Naive thymus-derived CD4-positive, alpha-beta T cell (primary cell): ENCODE measurements around the gene PLEKHA5. TPM values are rescaled to one million over a fixed set of nuclear protein-coding genes. Genes with fewer than 3 reads are reported as not detected.
"Not testable (repeated sequence)": the region's sequence is repeated elsewhere in the genome, so short reads cannot be mapped to it uniquely, and the experiment has no call there.

ENCODE experiments used
- ATAC-seq: fragments of 150-1000 bp; cut with Tn5 transposase; 2 replicates; pipeline ENCODE4 v1.10.0; 2021; ENCODE audit warnings: mild to moderate bottlenecking, moderate library complexity
- CTCF ChIA-PET: fragments of 350-600 bp; sonication (Branson Sonifier 250); formaldehyde crosslinking; loops from one replicate; lab custom pipeline; 2021; ENCODE audit warnings: antibody characterized with exemption; lab: Charles Lee
- POLR2A ChIA-PET: fragments of 350-600 bp; sonication (Branson Sonifier 250); formaldehyde crosslinking; loops from one replicate; lab custom pipeline; 2021; ENCODE audit warnings: antibody characterized with exemption, inconsistent platforms; lab: Charles Lee
- DNase-seq, 9 donors: peaks; one replicate each; pipeline versions ENCODE4 v3.0.0 to v3.0.0-alpha.2; 2020 to 2022; ENCODE audit warnings: mixed read lengths in 1 of 9
- H3K27ac ChIP-seq: one replicate; pipeline ENCODE4 v1.7.0; 2013; ENCODE audit warnings: mild to moderate bottlenecking, low read depth, low read length, moderate library complexity
- H3K27me3 ChIP-seq, 2 donors: one replicate each; pipeline ENCODE4 v1.7.0; 2013; ENCODE audit warnings: low read length in 2 of 2, mild to moderate bottlenecking in 2 of 2, moderate library complexity in 2 of 2; ENCODE audit not compliant: control insufficient read depth in 2 of 2, insufficient read depth in 2 of 2
- H3K36me3 ChIP-seq, 3 experiments: 1 replicate in 2 of 3; 2 replicates in 1 of 3; pipeline ENCODE4 v1.7.0; 2013; ENCODE audit warnings: low read length in 3 of 3, mild to moderate bottlenecking in 3 of 3, moderate library complexity in 1 of 3; ENCODE audit not compliant: insufficient read depth in 3 of 3, control insufficient read depth in 2 of 3
- H3K4me1 ChIP-seq, 2 donors: one replicate each; pipeline ENCODE4 v1.7.0; 2013; ENCODE audit warnings: low read length in 2 of 2, mild to moderate bottlenecking in 2 of 2, moderate library complexity in 1 of 2; ENCODE audit not compliant: control insufficient read depth in 2 of 2, insufficient read depth in 2 of 2
- H3K4me3 ChIP-seq: 2 replicates; pipeline ENCODE4 v1.7.0; 2013; ENCODE audit warnings: mild to moderate bottlenecking, low read length
- H3K9me3 ChIP-seq, 3 experiments: 1 replicate in 2 of 3; 2 replicates in 1 of 3; pipeline ENCODE4 v1.7.0; 2013; ENCODE audit warnings: low read length in 3 of 3; ENCODE audit not compliant: control insufficient read depth in 2 of 3
- H3K27ac Mint-ChIP-seq, 9 donors: one replicate each; pipeline ENCODE4 v1.8.0; 2020 to 2022; ENCODE audit warnings: mixed read lengths in 9 of 9, mild to moderate bottlenecking in 8 of 9, moderate library complexity in 5 of 9, inconsistent platforms in 2 of 9
- H3K27me3 Mint-ChIP-seq, 5 donors: one replicate each; pipeline ENCODE4 v1.8.0; 2021 to 2022; ENCODE audit warnings: mixed read lengths in 5 of 5, mild to moderate bottlenecking in 1 of 5
- H3K36me3 Mint-ChIP-seq, 5 donors: one replicate each; pipeline ENCODE4 v1.8.0; 2020 to 2022; ENCODE audit warnings: mixed read lengths in 5 of 5, mild to moderate bottlenecking in 3 of 5, inconsistent platforms in 1 of 5
- H3K4me1 Mint-ChIP-seq, 7 donors: one replicate each; pipeline ENCODE4 v1.8.0; 2020 to 2022; ENCODE audit warnings: mixed read lengths in 7 of 7, mild to moderate bottlenecking in 3 of 7, inconsistent platforms in 1 of 7
- H3K4me3 Mint-ChIP-seq, 10 donors: one replicate each; pipeline ENCODE4 v1.8.0; 2020 to 2022; ENCODE audit warnings: mild to moderate bottlenecking in 10 of 10, mixed read lengths in 10 of 10, moderate library complexity in 6 of 10, inconsistent platforms in 2 of 10
- H3K9me3 Mint-ChIP-seq, 11 donors: one replicate each; pipeline ENCODE4 v1.8.0; 2020 to 2022; ENCODE audit warnings: mixed read lengths in 11 of 11, mild to moderate bottlenecking in 4 of 11, inconsistent platforms in 1 of 11, moderate library complexity in 1 of 11
- intact Hi-C, 2 donors: fragments of 100-400 bp; cut with micrococcal nuclease; formaldehyde crosslinking; loops; one replicate each; pipeline ENCODE4 v1.15.1; 2023
- polyA plus RNA-seq, 2 donors: library from polyadenylated mRNA; unstranded; fragments of 300-500 nt; fragmentation: Illumina TruSeq; gene quantifications; one replicate each; pipeline ENCODE4 v1.2.3, GENCODE V29; 2021
- total RNA-seq, 6 experiments: library from RNA in 5 of 6; stranded (reverse) in 5 of 6; gene quantifications; 1 replicate in 5 of 6; 2 replicates in 1 of 6; pipeline ENCODE4 v1.2.3 and lab custom pipeline; 2021 to 2026

PLEKHA5 gene
- total and polyA plus RNA-seq, 7 experiments from 2014 or later = 0.32 to 5.3 (median 1.3) TPM

DNA sequence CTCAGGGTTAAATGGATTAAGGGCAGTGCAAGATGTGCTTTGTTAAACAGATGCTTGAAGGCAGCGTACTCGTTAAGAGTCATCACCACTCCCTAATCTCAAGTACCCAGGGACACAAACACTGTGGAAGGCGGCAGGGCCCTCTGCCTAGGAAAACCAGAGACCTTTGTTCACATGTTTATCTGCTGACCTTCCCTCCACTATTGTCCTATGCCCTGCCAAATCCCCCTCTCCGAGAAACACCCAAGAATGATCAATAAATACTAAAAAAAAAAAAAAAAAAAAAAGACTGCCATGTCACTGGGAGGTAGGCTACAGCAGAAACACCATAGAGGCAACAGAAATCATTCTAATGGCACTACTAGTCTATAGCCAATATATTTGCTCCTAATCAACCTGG, 37.1 kb upstream of the PLEKHA5 start:
- intact Hi-C loops, H3K36me3 Mint-ChIP-seq, ATAC-seq, DNase-seq, H3K4me3 Mint-ChIP-seq, H3K27me3 Mint-ChIP-seq, H3K4me1 Mint-ChIP-seq, H3K4me1 ChIP-seq, H3K4me3 ChIP-seq, H3K9me3 ChIP-seq, H3K27ac ChIP-seq, H3K27ac Mint-ChIP-seq, POLR2A ChIA-PET, CTCF ChIA-PET, H3K27me3 ChIP-seq, H3K36me3 ChIP-seq, H3K9me3 Mint-ChIP-seq: not testable (repeated sequence)

DNA sequence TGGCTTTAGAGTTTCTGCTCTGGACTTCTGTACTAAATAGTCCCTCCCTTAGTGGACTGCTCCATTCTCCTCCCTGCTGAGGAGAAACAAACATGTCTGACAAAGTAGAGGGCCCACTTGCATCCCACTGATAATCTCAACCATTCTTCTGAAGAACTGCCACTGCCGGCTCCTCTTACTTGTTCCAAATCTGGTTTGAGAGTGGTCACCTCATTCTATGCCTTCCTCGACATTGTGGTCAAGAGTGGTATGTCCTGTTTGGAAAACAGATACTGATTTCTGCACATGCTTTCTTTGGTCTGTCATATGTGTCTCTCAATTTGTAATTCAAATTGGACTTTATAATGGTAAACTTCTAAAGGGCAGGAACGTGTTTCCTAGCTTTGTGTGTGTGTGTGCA, 36.3 kb upstream of the PLEKHA5 start:
- Histone ChIP-seq H3K9me3 (no peaks in the 10 kb centered on the region), H3K27me3 (no peaks in the 10 kb centered on the region), H3K4me3 (no peak overlapping the region), H3K27ac (no peak overlapping the region), H3K36me3 (no peaks in the 10 kb centered on the region), H3K4me1 (no peaks in the 10 kb centered on the region)
- intact Hi-C loops = no loop called here
- H3K4me1 Mint-ChIP-seq = no peaks in the 10 kb centered on the region
- H3K4me3 Mint-ChIP-seq = no peak overlapping the region
- ATAC-seq (no peak), DNase-seq (no peak)
- ChIA-PET POLR2A (no interaction called here), CTCF (no interaction called here)
- H3K36me3 Mint-ChIP-seq = no peaks in the 10 kb centered on the region
- peaks cover 0 to 6% (median 0%) of the 10 kb centered on the region in 11 donors for H3K9me3 Mint-ChIP-seq
- H3K27me3 Mint-ChIP-seq = peaks cover 0 to 5% (median 0%) of the 10 kb centered on the region in 5 donors
- no peak overlapping the region for H3K27ac Mint-ChIP-seq

DNA sequence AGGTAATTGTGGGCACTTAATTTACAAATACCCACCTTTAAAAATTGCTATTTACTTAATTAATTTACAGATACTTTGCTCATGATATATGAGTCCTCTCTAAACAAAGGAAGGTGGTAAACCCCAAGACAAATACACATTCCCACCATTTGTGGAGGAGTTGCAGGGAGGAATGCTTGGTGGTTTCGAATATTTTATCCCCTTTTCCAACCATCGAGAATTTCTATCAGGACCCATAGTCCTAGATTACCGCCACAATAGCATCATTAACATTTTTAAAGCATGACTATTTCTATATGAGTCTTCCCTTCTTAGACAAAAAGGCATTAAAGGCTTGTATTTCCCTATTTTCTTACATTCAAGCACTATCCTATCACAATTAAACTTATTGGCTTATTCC, 34.2 kb upstream of the PLEKHA5 start:
- no peak overlapping the region for H3K4me3 Mint-ChIP-seq
- H3K27me3 Mint-ChIP-seq = no peaks in the 10 kb centered on the region
- no peak overlapping the region for H3K27ac Mint-ChIP-seq
- no peaks in the 10 kb centered on the region for H3K4me1 Mint-ChIP-seq
- no peak for DNase-seq
- no peaks in the 10 kb centered on the region for H3K4me1 ChIP-seq
- intact Hi-C loops = no loop called here
- no peak overlapping the region for H3K4me3 ChIP-seq
- no peak overlapping the region for H3K27ac ChIP-seq
- CTCF ChIA-PET = no interaction called here
- H3K27me3 ChIP-seq = no peaks in the 10 kb centered on the region
- H3K36me3 ChIP-seq = no peaks in the 10 kb centered on the region
- no peaks in the 10 kb centered on the region for H3K9me3 ChIP-seq
- POLR2A ChIA-PET = interaction anchor here (0.7 kb wide), 1 partner anchor 9 kb away, joined by 3 read pairs; no protein-coding TSS in a partner anchor
- H3K9me3 Mint-ChIP-seq = peaks cover 0 to 3% (median 0%) of the 10 kb centered on the region in 11 donors
- H3K36me3 Mint-ChIP-seq = no peaks in the 10 kb centered on the region
- no peak for ATAC-seq

DNA sequence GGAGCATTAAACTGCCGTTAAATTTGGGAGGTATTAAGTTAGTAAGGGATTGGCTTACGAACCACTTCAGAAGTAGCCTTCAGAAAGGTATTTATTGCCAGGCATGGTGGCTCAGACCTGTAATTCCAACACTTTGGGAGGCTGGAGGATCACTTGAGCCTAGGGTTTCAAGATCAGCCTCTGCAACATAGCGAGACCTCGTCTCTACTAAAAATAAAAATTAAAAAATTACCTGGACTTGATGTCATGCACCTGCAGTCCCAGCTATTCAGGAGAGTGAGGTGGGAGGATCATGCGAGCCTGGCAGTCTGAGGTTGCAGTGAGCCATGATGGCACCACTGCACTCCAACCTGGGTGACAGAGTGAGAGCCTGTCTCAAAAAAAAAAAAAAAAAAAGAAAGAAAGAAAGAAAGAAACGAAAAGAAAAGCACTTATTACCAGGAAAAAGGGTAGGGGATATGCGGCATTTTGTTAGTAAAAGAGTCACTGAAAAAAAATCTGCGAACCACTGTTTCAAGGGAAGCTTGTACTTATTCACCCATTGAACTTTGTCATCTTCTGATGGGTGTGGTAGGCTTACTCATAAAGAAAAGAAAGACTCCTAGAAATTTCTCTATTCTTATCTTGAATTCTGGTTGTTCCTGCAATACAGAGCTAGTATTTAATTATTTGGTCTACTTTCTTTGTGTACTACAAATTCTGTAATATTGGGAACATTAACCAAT, 33.6 kb upstream of the PLEKHA5 start:
- Mint-ChIP-seq H3K4me3 (no peak overlapping the region), H3K4me1 (no peaks in the 10 kb centered on the region), H3K36me3 (no peaks in the 10 kb centered on the region), H3K9me3 (peaks cover 0 to 3% (median 0%) of the 10 kb centered on the region in 11 donors), H3K27ac (no peak overlapping the region), H3K27me3 (no peaks in the 10 kb centered on the region)
- ATAC-seq = no peak
- CTCF ChIA-PET = no interaction called here
- H3K4me1 ChIP-seq = no peaks in the 10 kb centered on the region
- intact Hi-C loops = no loop called here
- H3K27me3 ChIP-seq = no peaks in the 10 kb centered on the region
- DNase-seq = no peak
- no peak overlapping the region for H3K27ac ChIP-seq
- no peak overlapping the region for H3K4me3 ChIP-seq
- H3K36me3 ChIP-seq = no peaks in the 10 kb centered on the region
- POLR2A ChIA-PET = interaction anchor here (0.6 kb wide), 1 partner anchor 430 kb away, joined by 5 read pairs; no protein-coding TSS in a partner anchor
- no peaks in the 10 kb centered on the region for H3K9me3 ChIP-seq

DNA sequence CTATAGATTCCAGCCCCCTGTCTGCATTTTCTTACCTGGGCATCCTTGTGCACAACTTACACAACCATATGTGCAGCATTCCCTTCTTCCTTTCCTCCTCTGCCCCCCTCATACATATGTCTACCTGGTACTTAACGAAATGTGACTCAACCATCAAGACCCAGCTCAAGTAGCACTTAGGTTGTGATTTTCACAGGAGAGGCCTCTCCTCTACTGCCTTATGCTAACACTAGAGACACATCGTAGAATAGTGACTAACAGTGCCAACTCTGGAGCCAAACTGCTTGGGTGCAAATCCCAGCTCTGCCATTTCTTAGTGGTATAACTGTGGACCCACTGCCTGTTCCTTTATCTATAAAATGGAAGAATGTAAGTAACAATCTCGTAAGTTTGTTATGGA, 24.1 kb upstream of the PLEKHA5 start:
- Histone ChIP-seq H3K27me3 (no peaks in the 10 kb centered on the region), H3K4me3 (no peak overlapping the region), H3K4me1 (no peaks in the 10 kb centered on the region), H3K36me3 (no peaks in the 10 kb centered on the region), H3K27ac (no peak overlapping the region), H3K9me3 (no peaks in the 10 kb centered on the region)
- DNase-seq = no peak
- intact Hi-C loops = no loop called here
- Mint-ChIP-seq H3K27ac (no peak overlapping the region), H3K4me3 (no peak overlapping the region), H3K9me3 (peaks cover 0 to 5% (median 0%) of the 10 kb centered on the region in 11 donors), H3K36me3 (no peaks in the 10 kb centered on the region), H3K27me3 (peaks cover 0 to 11% (median 2%) of the 10 kb centered on the region in 5 donors), H3K4me1 (no peaks in the 10 kb centered on the region)
- ChIA-PET CTCF (no interaction called here), POLR2A (no interaction called here)
- no peak for ATAC-seq

DNA sequence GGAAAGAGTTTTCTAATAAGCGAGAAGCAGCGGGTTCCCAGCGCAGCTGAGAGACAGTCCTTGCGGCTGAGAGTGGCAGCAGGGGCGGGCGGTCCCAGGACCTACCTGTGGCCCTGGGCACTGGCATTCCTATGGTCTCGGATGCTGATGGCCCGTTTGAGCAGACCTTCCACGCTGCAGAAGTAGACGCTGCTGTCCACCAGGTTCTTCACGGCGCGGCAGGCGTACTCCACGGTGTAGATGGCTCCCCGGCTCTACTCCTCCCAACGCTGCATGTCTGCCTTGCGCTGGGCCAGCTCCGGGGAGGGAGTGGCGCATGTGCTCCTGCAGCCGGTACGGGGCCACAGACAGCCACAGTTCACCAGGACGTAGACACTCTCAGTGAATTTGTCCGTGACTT, 21.8 kb upstream of the PLEKHA5 start:
- no peak overlapping the region for H3K4me3 ChIP-seq
- ChIA-PET CTCF (no interaction called here), POLR2A (no interaction called here)
- no peaks in the 10 kb centered on the region for H3K36me3 ChIP-seq
- Mint-ChIP-seq H3K27me3 (peaks cover 0 to 9% (median 2%) of the 10 kb centered on the region in 5 donors), H3K9me3 (peaks cover 0 to 5% (median 0%) of the 10 kb centered on the region in 11 donors), H3K36me3 (no peaks in the 10 kb centered on the region), H3K27ac (no peak overlapping the region), H3K4me3 (no peak overlapping the region), H3K4me1 (no peaks in the 10 kb centered on the region)
- no peak overlapping the region for H3K27ac ChIP-seq
- intact Hi-C loops = no loop called here
- DNase-seq = no peak
- no peaks in the 10 kb centered on the region for H3K9me3 ChIP-seq
- ATAC-seq = no peak
- no peaks in the 10 kb centered on the region for H3K4me1 ChIP-seq
- no peaks in the 10 kb centered on the region for H3K27me3 ChIP-seq
